Stimulated activated CD8-positive, alpha-beta memory T cell treated with anti-CD3 and anti-CD28 coated beads, Interleukin-15, amount 100 ng/mL, for 48 hours (primary cell): ENCODE measurements around the gene SLIT3.

ENCODE experiments used
- DNase-seq, 2 donors: peaks; one replicate each; pipeline ENCODE4 v3.0.0-alpha.2; 2020; ENCODE audit warnings: low read depth in 2 of 2

SLIT3 gene

GRCh38 chr5:169174923-169175322 lies 126.0 kb downstream of the SLIT3 start:
- no peak for DNase-seq

DNA sequence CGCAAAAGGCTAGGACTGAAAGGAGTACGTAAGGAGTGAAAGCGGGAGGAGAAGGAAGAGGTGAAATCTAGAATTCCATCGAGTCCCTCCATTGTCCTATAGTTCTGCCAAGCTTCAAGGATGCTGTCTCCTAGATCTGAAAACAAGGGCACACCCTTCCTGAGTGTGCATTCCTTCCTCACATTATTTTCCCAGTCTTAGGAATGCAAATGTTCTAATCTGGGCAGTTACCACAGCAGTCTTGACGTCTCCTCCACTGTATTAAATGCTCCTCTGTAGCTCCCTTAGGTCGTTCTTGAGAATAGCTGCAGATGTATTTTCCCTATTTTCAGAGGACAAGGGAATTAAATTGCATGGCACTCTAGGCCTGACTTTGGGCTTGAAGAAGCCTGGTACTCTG lies 127.6 kb downstream of the SLIT3 start:
- no peak for DNase-seq

GRCh38 chr5:169171515-169171914 lies 129.4 kb downstream of the SLIT3 start:
- no peak for DNase-seq

DNA sequence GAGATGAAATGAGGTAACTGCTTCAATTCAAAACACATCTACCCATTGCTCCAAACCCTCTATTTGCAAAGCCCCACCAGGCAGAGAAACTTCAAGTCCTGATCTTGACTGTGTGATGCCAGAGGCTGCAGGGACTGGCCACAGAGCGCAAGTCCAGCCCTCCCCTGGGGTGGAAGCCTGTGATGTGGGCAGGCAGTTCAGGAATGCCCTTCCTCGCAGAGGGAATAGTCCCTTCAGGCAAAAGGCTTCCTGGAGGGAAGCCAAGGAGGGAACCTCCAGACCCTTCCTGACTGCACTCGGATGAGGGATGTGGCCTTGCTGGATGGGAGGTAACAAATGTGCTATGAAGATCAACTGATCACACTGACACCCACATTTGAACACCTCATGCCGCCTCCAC lies 131.2 kb downstream of the SLIT3 start:
- DNase-seq: no peak

GRCh38 chr5:169168280-169168679 lies 132.7 kb downstream of the SLIT3 start:
- no peak for DNase-seq

GRCh38 chr5:169166078-169166477 lies 134.9 kb downstream of the SLIT3 start:
- no peak for DNase-seq

DNA sequence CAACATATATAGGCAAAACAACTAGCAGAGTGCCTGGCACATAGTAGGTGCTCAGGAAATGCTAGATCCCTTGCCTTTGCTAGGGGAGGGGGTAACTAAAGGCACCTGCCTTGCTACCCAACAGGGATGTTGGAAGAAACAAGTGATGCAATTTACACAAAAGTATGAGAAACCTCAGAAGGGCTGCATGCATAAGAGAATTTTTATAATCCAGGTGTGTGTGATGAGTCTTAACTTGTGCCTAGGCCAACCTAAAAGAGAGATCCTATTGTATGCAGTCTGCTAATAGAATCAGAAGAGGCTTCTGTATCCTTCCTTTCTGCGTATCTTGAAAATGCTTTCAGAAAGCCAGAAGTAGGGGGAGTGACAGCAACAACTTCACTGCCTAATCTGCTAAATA lies 135.9 kb downstream of the SLIT3 start:
- no peak for DNase-seq

- no peak for DNase-seq
Measured at GRCh38 chr5:169164481-169164925, 136.4 kb downstream of the SLIT3 start.

DNA sequence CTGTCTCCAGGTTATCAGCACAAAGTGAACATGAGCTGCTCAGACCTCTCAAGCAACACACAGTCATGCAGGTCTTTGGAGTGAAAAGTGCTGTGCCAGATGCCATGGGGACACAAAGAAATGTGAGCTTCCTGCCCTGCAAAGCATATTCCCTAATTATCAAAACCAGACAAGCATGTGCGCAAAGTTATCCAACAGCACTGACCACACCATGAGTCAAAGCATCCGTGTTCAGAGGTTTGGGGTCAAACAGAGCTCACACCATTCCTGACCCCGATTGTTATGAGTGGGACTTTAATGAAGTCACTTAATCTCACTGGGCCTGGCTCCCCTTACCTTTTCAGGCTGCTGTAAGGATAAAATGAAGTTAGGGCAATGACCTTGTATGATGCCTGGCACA lies 138.5 kb downstream of the SLIT3 start:
- DNase-seq: no peak

- no peak for DNase-seq
Measured at GRCh38 chr5:169161022-169161680, 139.8 kb downstream of the SLIT3 start.

GRCh38 chr5:169160405-169160901 lies 140.5 kb downstream of the SLIT3 start:
- DNase-seq: no peak

DNA sequence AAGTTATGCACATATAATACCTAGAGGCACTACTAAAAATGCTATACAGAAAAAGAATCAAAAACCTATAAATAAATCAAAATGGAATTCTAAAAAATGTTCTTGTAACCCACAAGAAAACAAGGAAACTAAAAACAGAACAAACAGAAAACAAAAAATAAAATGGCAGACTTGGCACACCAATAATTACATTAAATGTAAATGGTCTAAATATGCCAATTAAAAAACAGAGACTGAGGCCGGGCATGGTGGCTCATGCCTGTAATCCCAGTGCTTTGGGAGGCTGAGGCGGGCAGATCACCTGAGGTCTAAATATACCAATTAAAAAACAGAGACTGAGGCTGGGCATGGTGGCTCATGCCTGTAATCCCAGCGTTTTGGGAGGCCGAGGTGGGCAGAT lies 142.2 kb downstream of the SLIT3 start:
- DNase-seq: no peak

GRCh38 chr5:169157064-169157463 lies 143.9 kb downstream of the SLIT3 start:
- DNase-seq: no peak

GRCh38 chr5:169154679-169155078 lies 146.3 kb downstream of the SLIT3 start:
- DNase-seq: no peak

DNA sequence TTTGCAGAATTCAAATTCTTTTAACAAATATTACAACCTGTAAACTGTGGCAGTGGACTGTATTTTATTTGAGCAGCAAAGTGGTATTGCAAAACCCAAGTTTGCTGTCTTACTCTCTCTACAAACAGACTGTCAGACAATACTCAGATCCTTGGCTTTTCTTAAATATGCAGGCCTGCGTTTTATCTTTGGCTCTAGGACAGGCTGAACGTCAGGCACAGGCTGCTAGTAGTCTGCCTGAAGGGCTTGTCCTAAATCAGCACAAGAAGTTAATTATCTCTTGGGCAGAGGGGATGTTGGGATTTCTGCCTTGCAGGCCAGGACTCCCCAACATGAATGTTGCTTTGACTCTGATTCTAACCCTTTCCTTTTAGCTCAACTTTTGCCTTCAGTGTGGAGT lies 147.5 kb downstream of the SLIT3 start:
- no peak for DNase-seq

DNA sequence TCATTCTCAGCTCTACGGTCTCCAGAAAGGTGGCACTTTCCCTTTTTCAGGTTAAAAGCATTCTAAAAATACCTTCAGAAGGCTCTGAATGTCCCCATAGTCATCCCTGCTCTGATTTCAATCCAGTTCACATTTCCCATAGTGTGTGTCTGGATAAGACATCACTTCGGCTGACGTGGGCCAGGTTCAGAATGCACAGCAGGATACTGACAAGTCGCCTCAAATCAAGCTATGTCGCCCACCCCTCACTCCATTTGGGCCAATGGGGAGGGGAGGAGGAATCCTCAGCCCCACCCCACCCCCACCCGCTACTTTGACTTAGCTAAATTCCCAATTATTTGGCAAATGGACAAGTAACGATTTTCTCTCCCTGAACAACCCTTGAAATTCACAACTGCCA lies 148.0 kb downstream of the SLIT3 start:
- DNase-seq: no peak

DNA sequence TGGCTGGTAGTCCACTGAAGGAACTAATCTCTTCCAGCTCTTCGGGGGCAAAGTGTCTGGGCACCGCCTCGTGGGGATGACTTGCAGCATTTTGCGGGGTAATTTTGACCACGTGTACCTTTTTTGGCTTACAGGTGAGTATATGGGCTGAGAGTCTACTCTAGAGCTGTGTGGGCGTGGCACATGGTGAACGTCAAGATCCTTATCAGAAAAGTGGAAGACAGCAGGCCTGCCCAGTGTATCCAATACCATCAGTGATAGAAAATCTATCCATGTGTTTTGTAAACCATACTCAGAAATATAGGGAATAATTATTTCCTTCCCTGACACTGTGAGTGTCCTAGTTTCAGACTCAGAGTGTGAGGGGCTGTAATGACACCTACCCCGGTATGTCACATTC lies 148.5 kb downstream of the SLIT3 start:
- no peak for DNase-seq

DNA sequence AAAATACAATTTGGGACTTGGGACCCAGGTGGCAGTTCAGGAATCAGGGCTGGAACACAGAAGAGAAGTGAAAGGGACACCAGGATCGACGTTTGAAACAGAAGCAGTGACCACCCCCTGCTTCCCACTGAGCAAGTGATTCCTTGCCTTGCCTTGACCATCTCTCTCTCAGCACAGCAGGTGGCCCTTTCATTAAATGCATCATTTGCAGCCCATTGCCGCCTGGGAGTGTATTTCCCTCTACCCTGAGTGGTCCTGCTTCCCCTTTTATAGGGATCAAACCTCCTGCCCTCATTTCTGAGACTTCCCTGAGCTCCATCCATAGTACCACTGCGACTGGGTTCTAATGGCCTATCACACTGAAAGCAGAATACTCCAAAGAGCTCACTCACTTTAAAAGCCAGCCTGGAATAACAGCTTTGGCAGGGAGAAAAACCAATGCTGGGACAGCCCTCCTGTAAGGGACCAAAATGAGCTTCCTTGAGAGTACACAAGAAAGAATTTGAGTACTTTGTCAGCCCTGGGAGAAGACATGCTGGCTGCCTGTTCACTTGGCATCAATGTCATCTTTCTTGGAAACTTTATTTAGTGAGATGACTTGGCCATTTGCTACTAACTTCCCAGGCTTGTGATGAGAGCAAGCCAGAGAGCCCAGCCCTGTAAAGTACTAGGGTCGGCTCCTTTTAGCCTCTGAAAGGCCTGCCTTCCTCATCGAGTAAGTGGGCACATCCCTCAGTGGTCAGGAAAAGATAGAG lies 149.7 kb downstream of the SLIT3 start:
- no peak for DNase-seq

GRCh38 chr5:169150108-169150507 lies 150.8 kb downstream of the SLIT3 start:
- DNase-seq: no peak

DNA sequence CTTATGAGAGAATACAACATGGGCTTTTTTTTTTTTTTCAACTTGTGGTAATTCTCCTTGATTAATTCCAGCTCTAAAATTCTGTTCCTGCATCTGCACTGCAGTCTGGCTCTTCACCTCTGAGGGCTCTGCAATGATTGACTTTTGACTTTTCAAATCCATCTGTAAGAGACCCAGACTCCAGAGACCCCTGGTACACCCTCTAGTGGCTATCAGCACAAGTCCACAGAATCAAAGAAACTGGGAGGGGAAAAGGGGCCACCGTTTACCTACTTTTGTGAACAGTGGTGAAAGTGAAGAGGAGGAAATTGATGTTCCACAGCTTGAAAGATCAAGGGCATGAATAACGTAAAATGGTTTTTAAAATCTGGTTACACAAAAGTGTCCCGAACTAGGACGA lies 151.6 kb downstream of the SLIT3 start:
- no peak for DNase-seq

- no peak for DNase-seq
Measured at GRCh38 chr5:169148138-169148740, 152.7 kb downstream of the SLIT3 start.

DNA sequence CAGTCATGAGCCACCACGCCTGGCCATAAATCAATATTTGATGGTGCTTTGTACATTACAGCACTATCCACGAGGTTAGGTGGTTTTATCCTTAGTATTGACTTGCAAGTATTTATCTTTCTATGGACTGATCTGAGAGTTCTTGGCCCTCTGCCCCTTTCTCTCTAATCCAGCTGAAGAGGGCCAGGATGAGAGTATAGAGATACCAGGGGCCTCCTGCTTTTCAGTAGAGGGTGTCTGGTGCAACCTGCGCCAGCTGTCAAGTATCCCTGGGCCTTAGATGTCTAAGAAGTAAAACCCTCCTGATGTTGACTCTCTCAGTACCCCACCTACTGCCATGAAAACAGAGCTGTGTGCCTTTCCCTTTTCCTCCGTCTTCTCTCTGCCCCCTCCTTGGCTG lies 153.4 kb downstream of the SLIT3 start:
- no peak for DNase-seq

- DNase-seq: no peak
Measured at GRCh38 chr5:169146158-169146557, 154.8 kb downstream of the SLIT3 start.
